ENCODE data around the gene PIK3CB.

- TF ChIP-seq, protein P1, sequence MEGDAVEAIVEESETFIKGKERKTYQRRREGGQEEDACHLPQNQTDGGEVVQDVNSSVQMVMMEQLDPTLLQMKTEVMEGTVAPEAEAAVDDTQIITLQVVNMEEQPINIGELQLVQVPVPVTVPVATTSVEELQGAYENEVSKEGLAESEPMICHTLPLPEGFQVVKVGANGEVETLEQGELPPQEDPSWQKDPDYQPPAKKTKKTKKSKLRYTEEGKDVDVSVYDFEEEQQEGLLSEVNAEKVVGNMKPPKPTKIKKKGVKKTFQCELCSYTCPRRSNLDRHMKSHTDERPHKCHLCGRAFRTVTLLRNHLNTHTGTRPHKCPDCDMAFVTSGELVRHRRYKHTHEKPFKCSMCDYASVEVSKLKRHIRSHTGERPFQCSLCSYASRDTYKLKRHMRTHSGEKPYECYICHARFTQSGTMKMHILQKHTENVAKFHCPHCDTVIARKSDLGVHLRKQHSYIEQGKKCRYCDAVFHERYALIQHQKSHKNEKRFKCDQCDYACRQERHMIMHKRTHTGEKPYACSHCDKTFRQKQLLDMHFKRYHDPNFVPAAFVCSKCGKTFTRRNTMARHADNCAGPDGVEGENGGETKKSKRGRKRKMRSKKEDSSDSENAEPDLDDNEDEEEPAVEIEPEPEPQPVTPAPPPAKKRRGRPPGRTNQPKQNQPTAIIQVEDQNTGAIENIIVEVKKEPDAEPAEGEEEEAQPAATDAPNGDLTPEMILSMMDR (IDR thresholded peaks at IDR 0.05), result no peak
- no peak for TF ChIP-seq POLR2A (IDR thresholded peaks at IDR 0.05)
Observed at GRCh38 chr3:138785951-138786350, 48.8 kb downstream of the PIK3CB start.

All from heart left ventricle (tissue), 13 donors.